Endothelial cell of umbilical vein (primary cell): ENCODE data around the gene ACOT13. TPM values are rescaled to one million over a fixed set of nuclear protein-coding genes. Genes with fewer than 3 reads are reported as not detected.

Experiments
- BruUV-seq: library from RNA; stranded (reverse); fragments of 400-500 nt; replicated peaks from 2 replicates; lab custom pipeline; 2021; lab: Mats Ljungman, UMichigan
- CTCF ChIA-PET: fragments of 300-600, 350-600 bp; sonication (Branson Sonifier 250); formaldehyde crosslinking; loops from one replicate; lab custom pipeline; 2021; ENCODE audit warnings: antibody characterized with exemption, inconsistent platforms; lab: Charles Lee
- POLR2A ChIA-PET: fragments of 300-600, 350-600 bp; sonication (Branson Sonifier 250); formaldehyde crosslinking; loops from one replicate; lab custom pipeline; 2021; ENCODE audit warnings: antibody characterized with exemption, inconsistent platforms; lab: Charles Lee
- DNase-seq: peaks from one replicate; pipeline ENCODE4 v3.0.0-alpha.2; 2011; ENCODE audit warnings: low read depth, low spot score
- FAIRE-seq: peaks from 2 replicates; lab custom pipeline; 2011; peaks lifted over from hg19 to GRCh38; lab: Jason Lieb, UNC
- H2AFZ ChIP-seq: 2 replicates; pipeline ENCODE4 v1.6.0; 2012; ENCODE audit warnings: low read depth, low read length, control low read depth, inconsistent platforms
- H3K27ac ChIP-seq: 2 replicates; pipeline ENCODE4 v1.5.1; 2011; ENCODE audit warnings: low read depth, mild to moderate bottlenecking, control low read depth, low read length, moderate library complexity; ENCODE audit not compliant: insufficient read depth
- H3K27me3 ChIP-seq, 2 experiments: 2 replicates each; pipeline versions ENCODE4 v1.6.0 to v1.6.1; 2011; ENCODE audit warnings: low read length in 2 of 2, mixed read lengths in 1 of 2; ENCODE audit not compliant: control insufficient read depth in 2 of 2, insufficient read depth in 2 of 2
- H3K36me3 ChIP-seq, 2 experiments: 2 replicates in 1 of 2; 3 replicates in 1 of 2; pipeline ENCODE4 v1.5.1; 2011; ENCODE audit warnings: low read length in 2 of 2, mild to moderate bottlenecking in 1 of 2, moderate library complexity in 1 of 2; ENCODE audit not compliant: control insufficient read depth in 2 of 2, insufficient read depth in 2 of 2; ENCODE audit errors: extremely low read depth in 1 of 2
- H3K4me1 ChIP-seq: 3 replicates; pipeline ENCODE4 v1.5.1; 2011; ENCODE audit warnings: mild to moderate bottlenecking, low read length; ENCODE audit not compliant: control insufficient read depth, insufficient read depth; ENCODE audit errors: extremely low read depth
- H3K4me2 ChIP-seq: 2 replicates; pipeline ENCODE4 v1.6.1; 2011; ENCODE audit warnings: low read length, control low read depth, mixed read lengths; ENCODE audit not compliant: insufficient read depth
- H3K4me3 ChIP-seq, 3 experiments: fragments of 200-600 bp in 1 of 3; sonication (generic), shearing (Covaris generic) in 1 of 3; replicated peaks in 1 of 3; 2 replicates each; pipeline ENCODE4 v1.5.1; 2011 to 2016; ENCODE audit warnings: control low read depth in 3 of 3, low read length in 3 of 3, mild to moderate bottlenecking in 2 of 3, inconsistent platforms in 1 of 3, low read depth in 1 of 3, moderate library complexity in 1 of 3; ENCODE audit not compliant: insufficient read depth in 1 of 3
- H3K79me2 ChIP-seq: 2 replicates; pipeline ENCODE4 v1.6.0; 2012; ENCODE audit warnings: low read length, inconsistent platforms; ENCODE audit not compliant: control insufficient read depth, insufficient read depth
- H3K9ac ChIP-seq: replicated peaks from 2 replicates; pipeline ENCODE3; 2011; ENCODE audit warnings: low read length, control low read depth; ENCODE audit not compliant: insufficient read depth; ENCODE audit errors: extremely low read depth
- H3K9me1 ChIP-seq: replicated peaks from 3 replicates; pipeline ENCODE4 v1.6.0; 2011; ENCODE audit warnings: mild to moderate bottlenecking, low read length; ENCODE audit not compliant: control insufficient read depth, insufficient read depth; ENCODE audit errors: extremely low read depth
- H3K9me3 ChIP-seq: replicated peaks from 2 replicates; pipeline ENCODE4 v1.5.1; 2012; ENCODE audit warnings: low read length, inconsistent platforms; ENCODE audit not compliant: control insufficient read depth, insufficient read depth
- H4K20me1 ChIP-seq: replicated peaks from 2 replicates; pipeline ENCODE3; 2011; ENCODE audit warnings: mild to moderate bottlenecking, low read length; ENCODE audit not compliant: control insufficient read depth, insufficient read depth; ENCODE audit errors: extremely low read depth
- CTCF ChIP-seq, 2 donors: IDR thresholded peaks; 1 replicate in 1 of 2; 2 replicates in 1 of 2; pipeline ENCODE4 v1.5.1; 2011; ENCODE audit warnings: low read length in 2 of 2, mild to moderate bottlenecking in 2 of 2, moderate library complexity in 2 of 2, control low read depth in 1 of 2, inconsistent platforms in 1 of 2, low read depth in 1 of 2; ENCODE audit not compliant: insufficient read depth in 1 of 2; ENCODE audit errors: extremely low read depth in 1 of 2
- EZH2 ChIP-seq: IDR thresholded peaks from 2 replicates; pipeline ENCODE4 v1.6.1; 2012; ENCODE audit warnings: borderline replicate concordance, low read depth, mild to moderate bottlenecking, moderate library complexity, low read length, inconsistent platforms; ENCODE audit not compliant: severe bottlenecking
- FOS ChIP-seq: IDR thresholded peaks from 2 replicates; pipeline ENCODE4 v1.6.1; 2011; ENCODE audit warnings: mild to moderate bottlenecking, low read length, moderate library complexity, borderline replicate concordance; ENCODE audit not compliant: insufficient read depth
- GATA2 ChIP-seq: IDR thresholded peaks from 2 replicates; pipeline ENCODE4 v1.7.0; 2011; ENCODE audit warnings: low read depth, mild to moderate bottlenecking, moderate library complexity, mixed read lengths, low read length; ENCODE audit not compliant: insufficient read length, insufficient read depth
- JUN ChIP-seq: IDR thresholded peaks from 2 replicates; pipeline ENCODE4 v1.6.1; 2011; ENCODE audit warnings: borderline replicate concordance, low read depth; ENCODE audit not compliant: insufficient read length, insufficient read depth
- MAX ChIP-seq: IDR thresholded peaks from 2 replicates; pipeline ENCODE4 v1.6.1; 2011; ENCODE audit not compliant: insufficient read depth, insufficient read length
- MYC ChIP-seq: IDR thresholded peaks from one replicate; pipeline ENCODE4 v1.6.1; 2011; ENCODE audit warnings: mild to moderate bottlenecking, low read depth, low read length
- POLR2A ChIP-seq: IDR thresholded peaks from 2 replicates; pipeline ENCODE4 v1.6.1; 2012; ENCODE audit warnings: low read depth, mild to moderate bottlenecking, control low read depth, low read length
- POLR2AphosphoS5 ChIP-seq: IDR thresholded peaks from 2 replicates; pipeline ENCODE4 v1.6.1; 2012; ENCODE audit warnings: low read depth, mild to moderate bottlenecking, control low read depth, low read length, moderate library complexity; ENCODE audit not compliant: insufficient read depth
- dilution Hi-C: fragments of 300-500 bp; cut with MboI; formaldehyde crosslinking; loops from one replicate; pipeline ENCODE4 v1.15.0; 2019; ENCODE audit warnings: low sequenced_read_pairs; ENCODE audit not compliant: extremely low pct_ligation_motif_present
- intact Hi-C: fragments of 100-400 bp; cut with micrococcal nuclease; formaldehyde crosslinking; loops from one replicate; pipeline ENCODE4 v1.10.0; 2022
- polyA plus RNA-seq, 4 experiments: library from polyadenylated mRNA; depleted of rRNA in 3 of 4; stranded (reverse) in 3 of 4; unstranded in 1 of 4; fragments of >200 nt; gene quantifications; 2 replicates each; pipeline versions ENCODE4 v1.2.1 to v1.2.3, GENCODE V29; 2011 to 2012; ENCODE audit warnings: missing spikeins in 1 of 4
- total RNA-seq: library from RNA; stranded (reverse); gene quantifications from 2 replicates; pipeline ENCODE4 v1.2.3, GENCODE V29; 2021

Gene ACOT13
- total and polyA plus RNA-seq, 2 donors (not counting 3 experiments of a cell fraction or from before 2014, with no cell fraction given) = 7.7 to 24.1 TPM

- no peaks in the 10 kb centered on the region for H4K20me1 ChIP-seq
- POLR2A ChIA-PET = no interaction called here
- CTCF ChIA-PET = interaction anchor here (0.6 to 2.1 kb wide), 3 partner anchors 10 to 65 kb away, joined by 3 to 5 read pairs (median 5); partner anchors contain the start of genes ACOT13 and TDP2
- no peak for DNase-seq
- FAIRE-seq = no peak
- H3K9me3 ChIP-seq = no peaks in the 10 kb centered on the region
- BruUV-seq = no TSS peak
- H3K79me2 ChIP-seq = no peaks in the 10 kb centered on the region
- H3K4me1 ChIP-seq = peaks cover 9% of the 10 kb centered on the region
- H3K9me1 ChIP-seq = no peaks in the 10 kb centered on the region
- no peak overlapping the region for H3K4me2 ChIP-seq
- H3K9ac ChIP-seq = no peak overlapping the region
- intact Hi-C loops = no loop called here
- H2AFZ ChIP-seq = no peak overlapping the region
- H3K27me3 ChIP-seq = peaks cover 3 to 11% of the 10 kb centered on the region in 2 experiments
- no peak overlapping the region for H3K27ac ChIP-seq
- no peak overlapping the region for H3K4me3 ChIP-seq
- H3K36me3 ChIP-seq = peaks cover 5 to 8% of the 10 kb centered on the region in 2 experiments
- dilution Hi-C loops = no loop called here
- no peak for TF ChIP-seq MYC
- TF ChIP-seq CTCF (IDR thresholded peaks at IDR 0.05; ENCODE audit: extremely low read depth in 1 of 2, insufficient read depth in 1 of 2, low read depth in 1 of 2, low read length in 2 of 2) = no peak
- TF ChIP-seq GATA2 = no peak
- TF ChIP-seq FOS = no peak
- TF ChIP-seq JUN = no peak
- TF ChIP-seq EZH2 = no peak
- TF ChIP-seq MAX = no peak
- no peak for TF ChIP-seq POLR2AphosphoS5
- no peak for TF ChIP-seq POLR2A
Measured at GRCh38 chr6:24648276-24648675, 18.6 kb upstream of the ACOT13 start.
